ENCODE data around the gene ZKSCAN4.
A peak's percentile ranks its signal among the peaks of the same experiment; 100 is the strongest.

ZKSCAN4 gene

DNA sequence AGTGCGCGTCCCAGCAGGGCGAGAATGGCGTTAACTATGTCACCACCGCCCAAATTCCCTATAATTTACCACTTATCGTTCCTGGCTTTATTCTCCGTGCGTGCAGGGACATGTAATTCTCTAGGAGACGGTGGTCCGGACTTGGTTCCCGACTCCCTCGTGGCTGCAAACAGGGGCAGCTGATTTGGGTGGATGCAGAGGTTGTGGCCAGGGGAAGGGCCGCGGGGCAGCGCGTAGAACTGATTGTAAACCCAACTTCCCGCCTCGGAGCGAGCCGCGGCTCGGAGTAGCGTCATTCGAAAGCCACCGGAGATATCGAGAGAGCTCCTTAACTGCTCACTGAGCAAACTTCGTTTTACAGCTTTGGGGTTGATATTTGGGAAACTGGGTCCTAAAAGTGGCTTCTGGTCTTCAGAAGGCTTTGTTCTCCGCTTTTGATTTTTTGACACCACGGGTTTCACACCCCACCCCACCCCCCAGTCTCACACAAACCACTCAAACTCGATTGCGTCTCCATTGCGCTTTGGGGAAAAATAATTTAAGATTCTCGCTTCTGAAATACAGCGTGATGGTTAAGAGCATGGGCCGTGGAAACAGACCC, 44.5 kb downstream of the ZKSCAN4 start:
- H3K36me3 ChIP-seq (ENCODE audit: control insufficient read depth, insufficient read depth, low read length): no peaks in the 10 kb centered on the region
- no peaks in the 10 kb centered on the region for H3K9me3 ChIP-seq (ENCODE audit: control insufficient read depth, insufficient read depth, low read depth, low read length)
- no peaks in the 10 kb centered on the region for H3K4me1 ChIP-seq (ENCODE audit: control insufficient read depth, insufficient read depth, low read length)
- H3K4me3 ChIP-seq (ENCODE audit: low read depth, low read length): peak overlapping the region; percentile 79
- H3K9ac ChIP-seq (ENCODE audit: low read length): peak overlapping the region; percentile 48
- H3K27me3 ChIP-seq (ENCODE audit: control insufficient read depth, insufficient read depth, low read length): peaks cover 91% of the 10 kb centered on the region
- H3K27ac ChIP-seq (ENCODE audit: low read depth, low read length): no peak overlapping the region

DNA sequence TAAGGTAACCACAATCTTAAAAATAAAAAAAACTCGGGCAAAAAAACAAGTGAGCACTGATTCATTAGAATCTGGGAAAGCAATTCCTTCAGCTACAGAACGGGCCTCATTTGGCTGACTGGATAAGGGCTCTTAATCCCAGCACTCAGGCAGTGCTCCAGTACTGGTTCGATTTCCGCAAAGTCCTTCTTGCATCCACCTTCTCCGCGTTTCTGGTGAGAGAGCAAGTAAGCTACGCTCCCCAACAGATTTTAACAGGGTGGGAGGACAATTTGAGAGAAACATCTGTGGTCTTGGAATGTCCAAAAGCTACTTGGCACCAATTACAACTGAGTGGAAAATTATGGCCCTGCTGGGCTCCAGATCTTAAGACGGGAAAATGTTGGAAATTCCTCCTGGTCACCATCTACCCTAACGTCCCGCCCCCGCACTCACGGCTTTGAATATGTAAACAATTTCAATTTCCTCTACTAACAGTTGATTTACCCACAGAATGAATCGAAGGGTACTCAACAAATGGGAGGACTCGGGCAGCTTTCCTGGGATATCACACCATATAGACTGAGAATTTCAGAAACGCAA, 45.0 kb downstream of the ZKSCAN4 start:
- H3K4me1 ChIP-seq (ENCODE audit: control insufficient read depth, insufficient read depth, low read length): no peaks in the 10 kb centered on the region
- H3K9me3 ChIP-seq (ENCODE audit: control insufficient read depth, insufficient read depth, low read depth, low read length): no peaks in the 10 kb centered on the region
- peak overlapping the region; percentile 79 for H3K4me3 ChIP-seq (ENCODE audit: low read depth, low read length)
- H3K9ac ChIP-seq (ENCODE audit: low read length): peak overlapping the region; percentile 48
- no peaks in the 10 kb centered on the region for H3K36me3 ChIP-seq (ENCODE audit: control insufficient read depth, insufficient read depth, low read length)
- H3K27me3 ChIP-seq (ENCODE audit: control insufficient read depth, insufficient read depth, low read length): peaks cover 92% of the 10 kb centered on the region
- no peak overlapping the region for H3K27ac ChIP-seq (ENCODE audit: low read depth, low read length)

DNA sequence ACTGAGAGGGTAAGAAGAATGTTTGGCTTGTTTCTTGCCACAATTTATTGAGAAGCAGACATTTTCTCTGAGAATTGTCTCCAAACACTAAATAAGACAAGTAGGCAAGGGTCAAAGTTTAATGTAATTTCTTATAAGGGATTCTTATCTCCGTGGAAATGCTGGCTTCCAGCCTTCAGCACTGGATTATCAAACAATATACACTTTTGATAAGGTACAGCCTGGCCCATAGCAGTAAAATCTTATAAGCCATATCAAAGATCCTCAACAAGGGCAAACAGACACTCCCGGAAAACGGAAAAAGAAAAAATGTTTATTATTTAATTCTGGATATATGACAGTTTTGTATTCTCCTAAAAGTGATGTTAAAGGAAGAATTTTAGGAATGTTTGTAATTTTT, 45.5 kb downstream of the ZKSCAN4 start:
- no peak overlapping the region for H3K4me3 ChIP-seq (ENCODE audit: low read depth, low read length)
- H3K27me3 ChIP-seq (ENCODE audit: control insufficient read depth, insufficient read depth, low read length): peaks cover 92% of the 10 kb centered on the region
- no peaks in the 10 kb centered on the region for H3K4me1 ChIP-seq (ENCODE audit: control insufficient read depth, insufficient read depth, low read length)

DNA sequence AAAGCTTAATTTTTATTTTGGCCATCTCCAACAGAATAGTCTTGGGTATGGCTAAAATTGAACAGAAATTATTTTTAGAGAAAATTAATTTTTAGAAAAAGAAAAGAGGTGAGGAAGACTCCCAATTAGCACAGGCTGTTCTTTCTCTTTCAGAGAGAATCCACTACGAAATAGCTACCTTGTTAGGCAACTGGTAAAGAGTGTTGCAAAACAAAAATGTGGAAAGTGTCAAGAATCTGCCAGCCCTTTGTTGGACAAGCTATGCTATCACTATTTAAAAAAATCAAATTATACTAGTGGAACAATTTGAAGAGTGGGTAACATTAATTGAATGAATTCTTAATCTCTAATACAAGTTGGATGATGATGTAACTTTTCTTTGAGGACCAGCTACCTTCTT, 46.2 kb downstream of the ZKSCAN4 start:
- Histone ChIP-seq H3K36me3 (ENCODE audit: control insufficient read depth, insufficient read depth, low read length) (no peaks in the 10 kb centered on the region), H3K4me1 (ENCODE audit: control insufficient read depth, insufficient read depth, low read length) (no peaks in the 10 kb centered on the region), H3K27me3 (ENCODE audit: control insufficient read depth, insufficient read depth, low read length) (peaks cover 89% of the 10 kb centered on the region), H3K9me3 (ENCODE audit: control insufficient read depth, insufficient read depth, low read depth, low read length) (no peaks in the 10 kb centered on the region), H3K9ac (ENCODE audit: low read length) (no peak overlapping the region), H3K27ac (ENCODE audit: low read depth, low read length) (no peak overlapping the region), H3K4me3 (ENCODE audit: low read depth, low read length) (no peak overlapping the region)

More for the DNA sequence above, 45.5 kb downstream of the ZKSCAN4 start:
- Histone ChIP-seq H3K27ac (ENCODE audit: low read depth, low read length) (no peak overlapping the region), H3K9me3 (ENCODE audit: control insufficient read depth, insufficient read depth, low read depth, low read length) (no peaks in the 10 kb centered on the region), H3K9ac (ENCODE audit: low read length) (no peak overlapping the region), H3K36me3 (ENCODE audit: control insufficient read depth, insufficient read depth, low read length) (no peaks in the 10 kb centered on the region)

DNA sequence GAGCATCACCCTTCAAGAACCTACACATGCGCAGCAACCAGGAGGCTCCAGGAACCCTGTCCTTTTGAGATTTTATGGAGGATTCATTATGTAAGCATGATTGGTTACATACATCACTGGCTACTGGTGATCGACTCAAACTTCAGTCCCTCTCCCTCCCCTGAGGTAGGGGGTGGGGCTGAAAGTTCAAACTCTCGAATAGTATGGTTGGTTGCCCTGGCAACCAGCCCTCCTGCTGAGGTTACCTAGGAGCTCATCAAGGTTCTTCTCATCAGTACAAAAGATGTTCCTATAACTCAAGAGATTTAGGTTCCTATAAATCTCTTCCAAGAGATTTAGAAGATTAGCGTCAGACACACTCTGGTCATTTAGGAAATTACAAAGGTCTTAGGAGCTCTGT, 48.9 kb downstream of the ZKSCAN4 start:
- H3K9me3 ChIP-seq (ENCODE audit: control insufficient read depth, insufficient read depth, low read depth, low read length): no peaks in the 10 kb centered on the region
- H3K27ac ChIP-seq (ENCODE audit: low read depth, low read length): no peak overlapping the region
- no peaks in the 10 kb centered on the region for H3K36me3 ChIP-seq (ENCODE audit: control insufficient read depth, insufficient read depth, low read length)
- H3K4me1 ChIP-seq (ENCODE audit: control insufficient read depth, insufficient read depth, low read length): no peaks in the 10 kb centered on the region
- H3K9ac ChIP-seq (ENCODE audit: low read length): no peak overlapping the region
- no peak overlapping the region for H3K4me3 ChIP-seq (ENCODE audit: low read depth, low read length)
- peaks cover 67% of the 10 kb centered on the region for H3K27me3 ChIP-seq (ENCODE audit: control insufficient read depth, insufficient read depth, low read length)

DNA sequence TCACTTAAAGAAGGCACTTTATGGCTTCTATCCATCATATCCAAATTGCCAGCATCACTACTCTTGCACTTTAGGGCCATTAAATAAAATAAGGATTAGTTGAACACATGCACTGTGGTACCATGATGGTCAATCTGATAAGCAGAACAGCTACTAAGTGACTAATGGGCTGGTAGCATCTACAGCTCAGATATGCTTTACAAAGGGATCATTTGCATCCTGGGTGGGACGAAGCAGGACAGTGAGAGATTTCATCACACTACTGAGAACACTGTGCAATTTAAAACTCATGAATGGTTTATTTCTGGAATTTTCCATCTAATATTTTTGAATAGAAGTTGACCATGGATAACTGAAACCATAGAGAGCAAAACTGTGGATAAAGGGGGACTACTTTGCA, 52.0 kb downstream of the ZKSCAN4 start:
- H3K36me3 ChIP-seq (ENCODE audit: control insufficient read depth, insufficient read depth, low read length): no peaks in the 10 kb centered on the region
- H3K27me3 ChIP-seq (ENCODE audit: control insufficient read depth, insufficient read depth, low read length): peaks cover 35% of the 10 kb centered on the region
- H3K27ac ChIP-seq (ENCODE audit: low read depth, low read length): no peak overlapping the region
- peaks cover 3% of the 10 kb centered on the region; the same call in 1 of the 2 replicates for H3K9me3 ChIP-seq (ENCODE audit: control insufficient read depth, insufficient read depth, low read depth, low read length)
- H3K9ac ChIP-seq (ENCODE audit: low read length): no peak overlapping the region
- H3K4me3 ChIP-seq (ENCODE audit: low read depth, low read length): no peak overlapping the region
- H3K4me1 ChIP-seq (ENCODE audit: control insufficient read depth, insufficient read depth, low read length): no peaks in the 10 kb centered on the region

Measured in HUES6 (cell line).